ENCODE results near the gene MYCBP2. TPM values are rescaled to one million over a fixed set of nuclear protein-coding genes. Genes with fewer than 3 reads are reported as not detected.

MYCBP2 gene
- total RNA-seq, 5 donors from 2014 or later (not counting 1 experiment from before 2014, with no cell fraction given), result 153 to 214 (median 176) TPM

DNA sequence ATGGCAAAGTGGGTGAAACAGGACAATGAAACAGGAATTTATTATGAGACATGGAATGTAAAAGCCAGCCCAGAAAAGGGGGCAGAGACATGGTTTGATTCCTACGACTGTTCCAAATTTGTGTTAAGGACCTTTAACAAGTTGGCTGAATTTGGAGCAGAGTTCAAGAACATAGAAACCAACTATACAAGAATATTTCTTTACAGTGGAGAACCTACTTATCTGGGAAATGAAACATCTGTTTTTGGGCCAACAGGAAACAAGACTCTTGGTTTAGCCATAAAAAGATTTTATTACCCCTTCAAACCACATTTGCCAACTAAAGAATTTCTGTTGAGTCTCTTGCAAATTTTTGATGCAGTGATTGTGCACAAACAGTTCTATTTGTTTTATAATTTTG is 326.4 kb downstream of the MYCBP2 start:
- no peak overlapping the region for H3K4me3 ChIP-seq (ENCODE audit: control insufficient read depth in 1 of 2, extremely low read depth in 1 of 2, low read length in 1 of 2)
- no peaks in the 10 kb centered on the region for H3K4me1 ChIP-seq (ENCODE audit: control insufficient read depth in 1 of 2, extremely low read depth in 1 of 2, insufficient read depth in 2 of 2, low read length in 2 of 2)
- Mint-ChIP-seq H3K4me3 (no peak overlapping the region), H3K36me3 (peaks cover 45% of the 10 kb centered on the region), H3K27ac (peak overlapping the region in 1 of 2 donors; percentile 82), H3K27me3 (no peaks in the 10 kb centered on the region), H3K4me1 (peaks cover 26 to 50% (median 45%) of the 10 kb centered on the region in 3 donors), H3K9me3 (no peaks in the 10 kb centered on the region)
- ChIA-PET CTCF (interaction anchor here (0.5 to 2.8 kb wide), 5 partner anchors 9 to 500 kb away, joined by 3 to 23 read pairs (median 3); partner anchors contain the start of gene CLN5 (in 1 of the 2)), POLR2A (interaction anchor here (0.6 to 1.1 kb wide), 2 partner anchors 14 to 1653 kb away, joined by 3 to 4 read pairs; no protein-coding TSS in a partner anchor)
- peaks cover 8 to 28% of the 10 kb centered on the region in 2 donors for H3K36me3 ChIP-seq (ENCODE audit: control insufficient read depth in 2 of 2, extremely low read depth in 1 of 2, insufficient read depth in 1 of 2, low read length in 1 of 2)
- WGBS (ENCODE audit: insufficient coverage), result 100% methylated on average over 1 of the region's 1 CpG
- DNase-seq, result no peak
- ATAC-seq (replicated peaks in 1 of 4), result no peak
- H3K27ac ChIP-seq (ENCODE audit: low read length), result no peak overlapping the region
- H3K27me3 ChIP-seq (replicated peaks in 1 of 2; ENCODE audit: control insufficient read depth in 2 of 2, extremely low read depth in 1 of 2, insufficient read depth in 2 of 2, low read length in 1 of 2), result no peaks in the 10 kb centered on the region
- H3K9me3 ChIP-seq, result no peaks in the 10 kb centered on the region

Other genes with a start within 250 kb of the MYCBP2 start
- under 1 TPM in 2 of 5 donors, not detected in 3; 0.09 TPM for gene SCEL, start 208.6 kb upstream of the MYCBP2 start, total RNA-seq